Activated naive CD4-positive, alpha-beta T cell treated with Interleukin-2 at 50 U/mL for 16 hours (primary cell): ENCODE measurements around the gene CYB5R2.

Experiments used
- DNase-seq: peaks from one replicate; pipeline ENCODE4 v3.0.0-alpha.2; 2020

Gene CYB5R2

DNA sequence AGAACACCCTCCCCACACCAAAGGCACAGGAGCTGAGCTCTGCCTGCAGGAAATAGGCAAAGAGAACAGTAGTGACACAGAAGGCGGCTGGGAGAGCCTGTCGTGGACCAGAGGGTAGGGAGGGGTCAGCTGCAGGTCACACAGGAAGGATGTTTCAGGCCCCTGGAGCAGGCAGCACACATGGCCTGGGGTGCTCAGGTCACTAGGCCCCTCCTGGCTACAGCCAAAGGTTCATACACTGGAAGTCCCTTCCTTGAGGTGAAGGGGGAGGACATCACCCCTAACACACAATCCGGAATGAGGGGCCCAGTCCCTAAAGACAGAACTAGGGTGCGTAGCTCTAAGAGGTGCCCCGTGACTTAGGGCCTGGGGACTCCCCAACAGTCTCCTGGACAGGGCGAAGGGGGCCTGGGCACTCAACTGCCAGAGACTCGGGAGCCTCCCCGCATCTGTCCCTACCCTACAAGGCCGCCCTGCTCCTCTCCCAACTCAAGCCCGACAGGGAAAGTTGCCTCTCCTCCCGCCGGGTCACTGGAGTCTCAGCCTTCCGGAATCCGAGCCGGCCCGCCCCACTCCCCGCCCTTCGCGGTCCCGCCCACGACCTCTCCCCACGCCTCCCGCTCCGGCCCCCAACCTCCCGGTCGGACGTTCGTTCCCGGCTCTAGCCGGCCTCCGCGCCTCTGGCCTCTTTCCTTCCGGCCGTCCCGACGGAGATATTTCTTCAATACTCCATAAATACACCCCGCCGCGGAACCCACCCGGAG, at the start of gene CYB5R2:
TSS of gene CYB5R2 (minus strand) at position 541 of the 764 bp plus-strand sequence. CDS start 675 bp downstream, outside the sequence.
- DNase-seq, result no peak

DNA sequence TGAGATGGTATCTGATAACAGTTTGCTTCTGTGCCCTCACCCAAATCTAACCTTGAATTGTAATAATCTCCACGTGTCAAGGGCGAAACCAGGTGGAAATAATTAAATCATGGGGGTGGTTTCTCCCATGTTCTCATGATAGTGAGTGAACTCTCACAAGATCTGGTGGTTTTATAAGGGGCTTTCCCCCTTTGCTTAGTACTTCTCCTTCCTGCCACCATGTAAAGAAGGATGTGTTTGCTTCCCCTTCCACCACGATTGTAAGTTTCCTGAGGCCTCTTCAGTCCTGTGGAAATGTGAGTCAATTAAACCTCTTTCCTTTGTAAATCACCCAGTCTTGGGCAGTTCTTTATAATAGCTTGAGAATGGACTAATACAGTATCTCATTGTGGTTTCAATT, 41.5 kb upstream of the CYB5R2 start:
- DNase-seq, result no peak

DNA sequence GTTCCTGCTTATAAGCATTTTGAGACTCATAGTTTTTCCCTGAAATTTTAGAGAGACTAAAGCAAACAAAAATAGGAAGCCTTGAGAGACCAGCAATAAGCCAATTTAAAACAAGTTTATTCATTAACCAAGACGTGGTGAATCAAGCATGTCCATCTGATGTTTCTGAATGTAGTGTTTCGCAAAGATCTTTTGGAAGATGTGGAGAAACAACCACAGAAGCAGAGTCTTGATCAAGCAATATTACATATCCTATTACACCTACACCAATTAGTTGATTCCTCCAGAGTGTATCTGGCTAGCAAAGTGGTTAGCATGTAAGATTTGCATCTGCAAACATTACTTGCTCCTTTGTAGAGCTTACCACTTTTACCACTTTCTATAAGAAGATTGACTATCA, 33.1 kb upstream of the CYB5R2 start, which contains the start of gene OVCH2:
TSS of gene OVCH2 (minus strand) at position 101 of the 400 bp plus-strand sequence. CDS start at position 18, 83 bp downstream.
- DNase-seq, result no peak

DNA sequence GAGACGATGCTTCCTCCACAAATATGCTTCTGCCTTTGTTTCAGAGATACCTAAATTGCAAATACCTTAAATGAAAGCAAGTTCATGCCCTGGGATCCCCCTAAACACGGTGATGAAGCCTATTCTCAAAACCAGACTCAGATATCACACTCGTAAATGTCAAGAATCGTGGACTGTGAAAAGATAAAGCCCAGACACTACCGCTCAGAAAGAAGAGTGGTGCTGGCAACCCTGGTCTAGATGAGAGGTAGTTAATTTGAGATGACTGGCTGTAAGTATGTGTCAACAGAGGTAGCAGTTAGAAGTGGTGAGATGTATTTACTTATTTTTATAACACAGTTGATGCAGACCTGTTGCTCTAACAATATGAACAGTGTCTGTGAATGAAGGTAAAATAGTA, 30.4 kb upstream of the CYB5R2 start:
- no peak for DNase-seq

DNA sequence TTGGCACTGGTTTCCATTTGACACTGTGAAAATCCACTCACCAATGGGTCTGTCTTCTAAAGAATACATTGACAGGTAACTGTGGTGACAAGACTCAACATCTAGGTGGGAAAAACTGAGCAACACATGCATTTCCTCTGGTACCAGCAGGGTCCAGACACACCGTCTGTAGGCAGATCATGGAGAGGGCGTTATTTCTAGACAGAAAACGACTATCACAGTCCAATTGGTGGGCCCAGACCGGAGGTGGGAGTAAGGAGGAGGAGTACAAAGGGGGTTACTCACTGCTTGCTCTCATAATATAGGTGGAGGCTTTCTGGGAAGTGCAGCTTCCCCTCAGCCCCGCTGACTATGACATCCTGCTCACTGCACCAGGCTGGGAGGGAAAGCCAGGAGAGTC, 23.1 kb upstream of the CYB5R2 start:
- no peak for DNase-seq

DNA sequence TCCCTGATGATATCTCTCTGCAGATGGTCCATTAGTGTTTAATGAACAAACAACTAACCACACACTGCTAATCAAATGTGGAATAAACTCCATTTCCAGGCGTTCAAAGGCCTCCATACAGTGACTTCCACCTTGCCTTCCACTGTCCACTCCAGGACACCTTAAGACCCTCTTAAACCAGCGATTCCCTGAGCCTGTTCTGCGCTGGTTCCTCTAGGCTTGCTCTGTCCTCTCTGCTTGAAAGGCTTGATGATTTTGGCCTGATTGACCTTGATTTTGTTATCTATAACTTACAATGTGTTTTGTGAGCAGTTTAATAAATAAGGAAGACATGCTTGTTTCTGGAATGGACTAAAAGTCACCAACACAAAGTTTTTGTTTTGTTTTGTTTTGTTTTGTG, 20.9 kb upstream of the CYB5R2 start:
- DNase-seq, result no peak

DNA sequence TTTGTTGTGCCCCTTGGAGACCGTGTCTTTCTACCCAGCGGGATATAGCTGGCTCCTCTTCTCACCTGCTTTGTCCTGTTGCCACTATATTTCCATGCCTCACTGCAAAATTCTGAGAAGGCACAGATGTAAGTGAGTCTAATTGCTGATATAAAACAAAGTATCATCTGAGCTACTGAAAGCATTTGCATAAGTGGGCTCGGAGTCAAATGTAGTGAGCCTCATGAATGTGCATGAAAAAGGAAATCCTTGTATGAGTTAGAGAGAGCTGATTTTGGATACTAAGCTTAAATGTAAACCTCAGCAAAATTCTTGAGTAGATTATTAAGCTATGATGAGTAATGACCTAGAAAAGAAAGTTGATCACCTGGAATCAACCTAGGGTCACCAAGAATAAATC, 19.1 kb upstream of the CYB5R2 start:
- DNase-seq, result no peak

DNA sequence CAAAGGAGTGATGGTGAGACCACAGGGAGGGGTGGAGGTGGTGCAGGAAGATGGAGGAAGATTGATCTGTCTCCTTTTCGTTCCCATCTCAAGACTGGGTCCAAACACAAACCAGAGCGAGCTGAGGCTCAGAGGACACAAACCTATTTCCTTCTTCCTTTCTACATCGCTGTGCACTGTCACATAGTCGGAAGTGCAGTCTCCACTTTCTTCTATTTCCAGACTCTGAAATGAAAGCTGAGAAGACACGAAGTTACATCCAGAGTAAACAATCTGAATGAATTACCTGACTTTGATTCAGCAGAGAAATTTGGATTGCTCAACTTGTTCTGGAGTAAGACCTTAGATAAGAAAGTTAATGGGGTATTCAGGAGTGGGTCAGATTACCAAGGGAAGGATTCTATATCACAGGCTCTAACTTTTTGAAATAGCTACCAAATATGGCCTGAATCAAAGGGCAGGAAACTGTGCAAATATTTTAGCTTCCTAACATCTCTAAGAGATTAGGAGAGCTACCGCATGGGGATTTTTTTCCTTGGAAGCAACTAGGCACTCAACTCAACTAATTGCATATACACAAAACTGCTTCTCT, 18.6 kb upstream of the CYB5R2 start:
- DNase-seq, result no peak

DNA sequence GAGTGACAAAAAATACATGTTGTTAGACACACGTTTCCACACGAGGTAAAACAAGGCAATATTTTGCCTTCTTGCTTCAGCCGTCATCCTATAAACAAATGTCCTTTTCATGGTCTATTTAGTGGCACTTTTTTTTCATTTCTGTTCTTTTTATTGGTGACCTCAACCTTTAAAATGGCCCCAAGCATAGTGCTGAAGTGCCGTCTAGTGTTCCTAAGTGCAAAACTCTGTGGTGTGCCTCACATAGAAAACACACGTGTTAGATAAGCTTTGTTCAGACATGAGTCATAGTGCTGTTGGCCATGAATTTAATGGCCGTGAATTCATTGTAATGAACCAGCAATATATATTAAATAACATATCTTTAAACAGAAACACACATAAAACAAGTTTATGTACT, 17.3 kb upstream of the CYB5R2 start:
- no peak for DNase-seq

DNA sequence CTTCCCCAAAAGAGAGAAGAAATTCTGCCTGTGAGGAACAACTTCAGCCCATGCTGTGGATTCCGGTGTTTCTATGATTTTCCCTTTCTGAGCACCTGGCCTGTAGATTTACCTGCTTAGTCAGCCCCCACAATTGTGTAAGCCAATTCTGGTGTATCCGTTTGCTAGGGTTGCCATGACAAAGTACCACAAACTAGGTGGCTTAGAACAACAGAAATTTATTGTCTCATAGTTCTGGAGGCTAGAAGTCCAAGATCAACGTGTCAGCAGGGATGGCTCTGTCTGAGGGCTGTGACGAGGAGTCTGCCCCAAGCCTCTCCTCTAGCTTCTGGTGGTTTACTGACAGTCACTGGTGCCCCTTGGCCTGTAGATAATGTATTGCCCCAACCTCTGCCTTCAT, 15.9 kb upstream of the CYB5R2 start:
- DNase-seq, result no peak

DNA sequence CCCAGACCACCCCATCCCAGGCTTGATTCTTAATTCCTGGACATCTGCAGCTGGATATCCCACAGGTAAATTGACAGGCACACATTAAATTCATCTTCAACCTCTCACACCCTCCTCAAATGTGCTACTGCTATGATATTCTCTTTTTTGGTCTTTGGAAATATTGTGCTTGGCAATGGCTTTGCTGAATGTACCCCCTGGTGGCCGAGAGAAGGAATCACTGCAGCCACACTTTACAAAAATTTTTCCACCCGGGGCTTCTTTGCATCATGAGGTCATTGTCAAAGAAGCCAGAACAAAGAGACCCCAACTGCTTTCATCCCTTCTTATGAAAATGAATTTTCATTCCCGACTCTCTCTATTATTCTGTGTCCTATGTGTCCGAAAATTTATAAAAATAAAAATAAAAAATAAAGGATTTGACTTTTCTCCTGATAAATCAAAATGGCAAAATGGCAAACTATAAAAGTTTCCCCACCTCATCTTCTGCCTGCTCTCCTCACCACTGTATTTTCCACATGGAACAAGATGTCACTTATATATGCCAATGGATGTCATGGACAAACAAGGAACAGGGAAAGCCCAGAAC, 15.0 kb upstream of the CYB5R2 start:
- no peak for DNase-seq

DNA sequence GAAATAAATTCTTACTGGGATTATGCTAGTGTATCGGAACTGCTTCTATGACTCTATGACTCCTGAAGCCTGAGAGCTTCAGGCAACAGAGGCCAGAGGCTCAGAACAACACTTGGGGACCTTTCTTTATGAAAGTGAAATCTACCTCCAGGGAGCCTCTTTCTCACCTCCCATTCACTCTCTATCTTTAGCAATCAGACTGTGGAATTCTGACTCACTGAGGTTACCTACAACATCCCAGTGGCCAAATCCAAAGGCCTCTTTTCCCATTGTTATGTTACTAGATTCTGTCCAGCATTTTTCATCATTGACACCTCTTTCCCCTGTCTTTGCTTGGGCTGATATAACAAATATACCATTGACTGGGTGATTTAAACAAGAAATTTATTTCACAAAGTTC, 14.1 kb upstream of the CYB5R2 start:
- no peak for DNase-seq

DNA sequence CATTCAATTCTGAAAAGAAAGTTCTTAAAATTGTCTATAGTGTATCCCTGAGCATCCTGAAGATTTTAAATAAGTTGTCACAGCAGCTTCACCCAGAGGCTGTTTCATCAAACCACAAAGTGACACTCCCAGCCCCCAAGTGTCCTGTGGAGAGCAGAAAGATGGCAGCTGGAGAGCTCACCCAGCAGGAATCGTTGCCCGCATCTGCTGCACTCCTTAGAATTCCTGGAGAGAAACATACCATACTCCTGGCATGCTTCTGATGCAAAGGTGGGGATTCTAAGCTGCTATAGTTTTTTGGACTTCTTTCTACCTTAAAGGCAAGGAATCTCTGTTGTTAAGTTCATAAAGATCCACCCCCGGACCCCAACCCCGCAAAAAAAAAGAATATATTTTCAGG, 13.5 kb upstream of the CYB5R2 start:
- no peak for DNase-seq

DNA sequence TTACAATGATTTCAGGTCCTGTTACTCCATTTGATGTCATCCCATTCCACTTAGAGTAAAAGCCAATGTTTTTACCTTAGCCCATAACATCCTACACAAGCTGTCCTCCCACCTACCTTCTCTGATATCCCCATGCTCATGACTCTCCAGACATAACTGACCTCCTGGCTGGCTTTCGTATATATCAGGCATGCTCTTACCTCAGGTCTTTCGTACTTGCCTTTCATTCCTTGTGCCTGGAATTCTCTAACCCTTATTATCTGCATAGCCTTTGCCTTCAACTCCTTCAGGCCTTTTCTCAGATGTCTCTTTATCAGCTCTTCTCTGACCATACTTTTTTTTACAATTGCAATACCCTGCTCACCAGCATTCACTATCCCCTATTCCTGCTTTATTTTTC, 10.3 kb upstream of the CYB5R2 start:
- DNase-seq, result no peak

DNA sequence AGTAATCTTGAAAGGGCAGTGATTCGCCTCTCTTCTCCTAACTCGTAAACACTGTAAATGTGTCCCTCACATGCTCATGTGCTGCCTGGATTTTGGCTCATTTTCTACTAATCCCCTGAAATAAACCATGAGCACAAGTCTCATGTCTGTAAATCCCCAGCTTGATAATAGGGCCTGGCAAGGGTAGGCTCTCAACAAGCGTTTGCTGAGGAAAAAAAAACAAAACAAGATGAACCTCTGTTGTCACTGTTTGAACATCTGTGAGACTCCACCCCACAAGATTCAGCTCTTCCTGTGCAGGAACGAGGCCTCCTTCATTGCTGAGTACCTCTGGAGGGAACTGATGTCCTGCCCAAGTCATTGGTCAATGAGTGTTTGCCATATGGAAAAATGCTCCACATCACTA, 4.5 kb upstream of the CYB5R2 start:
- DNase-seq, result no peak

DNA sequence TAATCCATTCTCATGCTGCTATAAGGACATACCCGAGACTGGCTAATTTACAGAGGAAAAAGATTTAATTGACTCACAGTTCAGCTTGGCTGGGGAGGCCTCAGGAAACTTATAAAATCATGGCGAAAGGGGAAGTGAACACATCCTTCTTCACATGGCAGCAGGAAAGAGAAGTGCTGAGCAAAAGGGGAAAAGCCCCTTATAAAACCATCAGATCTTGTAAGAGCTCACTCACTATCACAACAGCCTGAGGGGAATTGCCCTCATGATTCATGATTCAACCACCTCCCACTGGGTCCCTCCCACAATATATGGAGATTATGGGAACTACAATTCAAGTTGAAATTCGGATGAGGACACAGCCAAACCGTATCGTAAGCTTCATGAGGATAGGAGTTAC, 3.8 kb upstream of the CYB5R2 start:
- no peak for DNase-seq

DNA sequence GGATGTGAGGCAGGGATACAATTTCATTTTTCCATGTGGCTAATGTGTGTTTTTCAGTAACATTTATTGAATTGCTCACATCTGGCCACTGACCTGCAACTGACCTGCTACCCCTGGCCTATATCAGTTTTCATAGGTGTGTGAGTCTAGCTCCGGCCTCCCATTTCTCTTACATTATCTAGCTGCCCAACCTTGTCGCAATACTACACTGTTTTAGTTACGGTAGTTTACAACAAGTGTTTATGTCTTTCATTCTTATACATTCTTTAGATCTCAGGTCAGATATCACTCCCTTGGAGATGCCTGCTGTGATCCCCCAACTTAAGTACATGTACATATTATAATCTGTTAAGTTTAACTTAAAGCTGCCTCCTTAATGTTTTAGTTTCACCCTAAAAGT, 2.3 kb upstream of the CYB5R2 start:
- DNase-seq, result no peak

DNA sequence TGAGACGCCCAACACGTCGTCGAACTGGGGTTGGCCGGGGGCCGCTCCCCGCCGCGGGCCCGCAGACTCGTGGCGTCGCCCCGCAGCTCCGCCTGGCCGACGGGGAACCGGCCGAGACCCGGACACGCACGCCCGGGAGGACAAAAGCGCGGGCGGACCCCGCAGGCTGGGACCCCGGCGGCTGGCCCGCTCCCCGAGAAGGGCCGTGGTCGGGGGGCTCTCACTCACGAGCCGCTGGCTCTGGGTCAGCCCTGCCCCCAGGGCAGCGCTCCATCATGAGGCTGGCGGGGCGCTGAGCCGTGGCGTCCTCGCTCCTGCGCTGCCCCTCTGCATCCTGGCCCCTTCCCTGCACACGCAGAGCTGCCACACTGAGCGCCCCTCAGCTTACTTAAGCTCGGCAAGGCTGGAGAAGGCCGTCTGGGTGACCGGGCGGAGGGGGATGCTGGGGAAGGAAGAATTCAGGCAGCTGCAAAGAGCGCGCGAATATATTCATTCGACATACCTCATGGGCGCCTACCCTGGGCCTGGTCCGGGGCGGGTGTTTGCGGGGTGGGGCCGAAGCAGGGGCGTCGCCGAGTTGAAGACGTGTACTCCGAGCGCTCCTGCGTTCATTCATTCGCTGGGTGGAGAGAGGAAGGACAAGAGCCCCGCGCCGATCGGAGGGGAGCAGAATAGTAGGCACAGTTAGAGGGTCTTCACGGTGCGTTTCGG, 579 bp upstream of the CYB5R2 start:
- DNase-seq, result no peak

DNA sequence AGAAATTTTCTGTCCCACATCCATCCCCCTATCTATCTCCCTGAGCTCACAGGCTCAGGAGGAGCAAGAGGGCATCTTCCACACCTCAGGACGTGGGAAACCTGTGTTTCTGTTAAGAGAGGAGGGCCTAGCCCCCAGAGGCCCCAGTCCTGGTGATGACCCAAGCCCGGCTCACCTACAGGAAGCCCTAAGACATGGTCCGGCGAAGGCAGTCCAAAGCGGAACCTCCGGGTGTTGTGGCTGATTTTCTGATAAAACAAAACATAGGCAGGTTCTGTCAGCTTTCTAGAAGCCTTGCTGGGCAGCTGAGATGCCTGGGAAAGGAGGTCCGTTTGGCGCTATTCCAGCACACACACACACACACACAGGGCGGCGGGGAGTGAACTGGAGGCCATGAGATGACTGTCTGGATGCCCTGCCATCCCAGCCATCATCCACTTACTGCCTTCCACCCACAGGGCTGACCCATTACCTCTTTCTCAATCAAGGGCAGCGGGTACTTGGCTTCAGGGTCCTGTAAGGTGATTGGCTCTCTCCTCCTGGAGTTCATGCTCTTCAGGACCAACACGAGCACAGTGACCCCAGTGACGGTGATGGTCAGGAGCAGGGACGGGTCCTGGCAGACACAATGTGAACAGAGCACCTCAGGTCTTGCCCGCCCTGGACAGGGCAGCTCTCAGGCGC, 882 bp downstream of the CYB5R2 start:
- DNase-seq, result no peak

DNA sequence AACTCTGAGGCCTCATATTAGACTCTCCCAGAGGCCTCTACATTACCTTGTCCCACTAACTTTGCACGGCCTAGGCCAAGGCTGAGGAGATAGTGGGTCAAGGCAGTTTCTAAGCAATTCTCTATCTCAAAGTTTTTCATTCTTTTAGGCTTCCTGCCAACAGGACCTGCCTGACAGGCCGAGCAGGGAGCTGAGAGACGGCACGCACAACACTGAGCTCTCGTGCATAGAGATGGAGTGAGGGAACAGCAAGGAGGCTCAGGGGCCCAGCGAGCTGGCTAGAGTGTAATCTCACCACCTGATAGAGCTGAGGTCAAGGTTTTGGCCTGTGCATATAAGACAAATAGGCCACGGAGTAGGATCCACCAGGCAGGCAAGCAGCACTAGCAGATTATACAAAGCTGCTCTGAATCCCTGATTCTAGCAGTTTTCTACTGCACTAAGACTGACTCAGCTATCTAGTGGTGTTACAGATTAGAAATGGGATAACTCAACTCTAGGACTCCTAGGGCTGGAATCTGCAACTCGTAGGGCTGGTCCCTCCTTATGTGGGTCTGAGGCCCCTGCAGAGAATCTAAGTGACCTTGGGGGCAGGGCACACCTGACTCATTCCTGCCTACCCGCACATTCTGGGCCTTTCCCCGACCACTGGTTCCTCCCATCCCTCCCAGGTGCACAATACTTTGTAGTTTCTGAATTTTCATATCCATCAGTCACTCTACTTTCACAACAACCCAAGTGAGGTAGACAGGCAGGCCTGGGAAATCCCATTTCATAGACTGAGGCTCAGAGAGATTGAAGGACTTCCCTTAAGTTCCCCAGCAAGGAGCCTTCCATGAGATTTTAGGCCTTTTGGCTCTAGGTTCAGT, 1.7 kb downstream of the CYB5R2 start:
- DNase-seq, result no peak

DNA sequence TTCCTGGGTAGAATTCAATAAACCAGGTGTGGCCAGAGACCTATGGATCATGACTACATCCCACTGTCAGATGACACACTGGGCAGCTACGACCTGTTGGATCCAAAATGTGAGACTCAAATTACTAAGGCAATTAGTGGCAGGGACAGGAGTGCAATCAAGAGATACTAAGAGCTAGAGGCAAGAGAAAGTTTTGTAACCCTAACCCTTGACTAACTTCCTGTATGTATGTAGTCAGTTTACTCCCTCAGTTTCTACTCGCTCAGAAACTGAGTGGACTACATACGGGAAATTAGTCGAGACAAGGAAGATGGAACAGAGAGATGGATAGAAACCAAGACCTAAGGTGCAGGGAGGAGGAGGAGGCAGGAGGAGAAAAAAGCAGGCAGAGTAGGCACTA, 2.7 kb downstream of the CYB5R2 start:
- DNase-seq, result no peak

DNA sequence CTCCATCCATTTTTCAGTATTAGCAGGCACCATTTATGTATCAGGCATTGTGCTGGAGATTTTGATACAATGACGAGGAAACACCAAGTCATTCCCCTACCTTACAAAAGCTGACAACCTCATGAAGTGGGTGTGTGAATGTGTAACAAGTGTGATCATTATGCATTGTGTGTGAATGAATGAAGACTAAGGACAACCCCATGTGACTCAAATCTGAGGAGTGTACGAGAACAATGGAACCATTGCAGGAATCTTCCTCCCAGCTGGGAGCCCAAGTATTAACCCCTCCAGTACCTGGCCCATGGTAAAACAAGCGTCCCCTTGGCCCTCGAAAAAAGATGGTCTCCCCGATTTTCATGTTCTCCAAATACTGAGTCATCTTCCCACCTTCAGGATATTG, 4.4 kb downstream of the CYB5R2 start:
- no peak for DNase-seq
